ENCODE results near the gene HLA-DMB.

- TF ChIP-seq POLR2A (IDR thresholded peaks at IDR 0.05): no peak
- TF ChIP-seq CTCF (IDR thresholded peaks at IDR 0.05): no peak
Observed at GRCh38 chr6:32983964-32984621, 43.3 kb upstream of the HLA-DMB start.
